ENCODE measurements around the gene SRCIN1.
A peak's percentile ranks its signal among the peaks of the same experiment; 100 is the strongest.
"Not testable (repeated sequence)": the region's sequence is repeated elsewhere in the genome, so short reads cannot be mapped to it uniquely, and the experiment has no call there.

SRCIN1 gene

DNA sequence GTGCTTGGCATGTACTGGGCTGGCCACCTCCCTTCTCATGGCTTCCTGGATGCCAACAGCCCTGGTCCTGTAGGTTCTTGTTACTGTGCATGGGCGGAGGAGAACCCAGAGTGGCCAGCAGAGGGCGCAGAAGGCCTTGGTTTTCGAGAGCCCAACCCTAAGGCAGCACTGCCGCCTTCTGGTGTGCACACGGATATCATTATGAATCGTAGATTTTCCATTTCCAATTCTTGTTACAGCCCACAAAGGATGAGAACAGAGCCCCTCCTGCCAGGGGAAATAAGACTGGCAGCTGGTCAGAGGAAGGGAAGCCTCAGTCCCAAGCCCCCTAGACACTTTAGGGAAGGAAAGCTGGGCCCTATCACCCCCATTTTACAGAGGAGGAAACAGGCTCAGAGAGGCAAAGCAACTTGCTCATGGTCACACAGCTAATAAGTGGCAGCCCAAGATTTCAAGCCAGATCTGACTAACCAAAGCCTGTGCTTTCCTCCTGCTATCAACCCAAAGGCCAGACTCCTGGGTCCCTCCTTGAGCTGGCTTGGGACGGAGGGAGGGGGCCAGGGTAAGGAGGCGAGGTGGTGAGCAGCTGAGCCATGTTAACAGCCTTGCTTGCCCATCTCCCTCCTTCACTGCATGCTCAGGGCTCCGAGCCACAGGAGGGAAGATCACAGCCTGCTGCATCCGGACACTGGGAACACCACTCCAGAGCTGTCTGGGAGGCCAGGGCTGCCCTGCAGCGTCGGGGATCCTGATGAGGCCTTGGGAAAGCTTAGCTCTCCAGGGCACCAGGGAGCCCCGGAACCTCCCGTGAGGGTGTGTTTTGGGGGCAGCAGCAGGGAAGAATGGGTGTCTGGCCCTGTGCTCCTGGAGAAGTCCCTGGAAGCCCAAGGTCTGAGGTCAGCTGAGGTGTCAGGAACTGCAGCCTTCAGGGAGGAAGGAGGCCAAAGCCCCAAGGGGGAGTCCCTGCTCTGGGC lies 113.4 kb downstream of the SRCIN1 start:
- H3K27ac Mint-ChIP-seq, H3K9me3 Mint-ChIP-seq, H3K4me3 Mint-ChIP-seq, H3K4me1 Mint-ChIP-seq, H3K36me3 Mint-ChIP-seq: not testable (repeated sequence)
- ATAC-seq: peak; percentile 81
- DNase-seq (ENCODE audit: low spot score in 2 of 2): peak; percentile 85 to 93

DNA sequence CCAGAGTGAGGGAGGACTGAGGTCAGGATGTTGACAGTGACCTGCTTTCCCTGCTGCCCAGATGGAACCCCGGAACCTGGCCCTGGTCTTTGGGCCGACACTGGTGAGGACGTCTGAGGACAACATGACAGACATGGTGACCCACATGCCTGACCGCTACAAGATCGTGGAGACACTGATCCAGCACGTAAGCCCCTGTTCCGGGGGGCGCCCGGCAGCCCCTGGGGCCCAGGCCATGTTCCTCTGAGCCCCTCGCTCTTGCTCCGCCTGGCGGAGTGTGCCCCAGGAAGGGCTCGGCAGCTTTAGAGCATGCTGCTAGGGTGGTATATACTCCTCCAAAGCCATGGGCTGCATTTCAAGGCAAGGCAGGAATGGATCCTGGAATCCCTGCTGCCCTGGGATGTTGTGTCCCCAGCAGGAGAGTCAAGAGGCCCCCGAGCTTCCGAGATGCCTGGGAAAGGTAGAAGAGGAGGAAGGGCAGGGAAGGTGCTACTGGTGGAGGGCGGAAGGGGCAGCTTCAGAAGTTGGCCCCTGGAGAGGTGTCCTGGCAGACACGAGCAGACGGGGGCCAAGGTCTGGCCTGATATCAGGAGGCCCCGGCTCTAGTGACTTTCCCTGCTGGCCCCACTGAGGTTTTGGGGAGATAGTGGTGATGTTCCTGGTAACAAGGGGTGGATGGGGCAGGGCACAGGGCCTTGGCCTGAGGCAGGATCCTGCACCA lies 114.2 kb downstream of the SRCIN1 start:
- not testable (repeated sequence) for H3K4me1 Mint-ChIP-seq; DNase-seq (ENCODE audit: low spot score in 2 of 2); H3K36me3 Mint-ChIP-seq; H3K4me3 Mint-ChIP-seq; ATAC-seq; H3K27ac Mint-ChIP-seq; H3K9me3 Mint-ChIP-seq

DNA sequence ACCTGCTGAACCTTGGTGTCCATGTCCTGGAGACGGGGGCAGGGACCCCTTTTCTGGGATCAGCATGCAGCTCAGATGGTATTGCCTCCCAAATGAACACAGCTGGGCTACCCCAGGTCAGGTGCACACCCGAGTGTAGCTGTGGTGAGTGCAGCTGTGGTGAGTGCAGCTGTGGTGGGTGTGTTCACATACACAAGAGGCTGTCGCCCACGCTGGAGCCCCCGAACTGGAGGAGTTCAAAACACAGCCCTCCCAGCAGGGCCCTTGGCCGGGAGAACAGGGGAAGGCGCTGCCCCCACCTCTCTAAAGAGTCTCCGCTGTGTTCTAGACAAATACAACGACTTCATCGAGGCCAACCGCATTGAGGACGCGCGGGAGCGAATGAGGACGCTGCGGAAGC lies 116.0 kb downstream of the SRCIN1 start:
- not testable (repeated sequence) for ATAC-seq; DNase-seq (ENCODE audit: low spot score in 2 of 2); H3K27ac Mint-ChIP-seq; H3K4me3 Mint-ChIP-seq; H3K36me3 Mint-ChIP-seq; H3K9me3 Mint-ChIP-seq
- H3K4me1 Mint-ChIP-seq: peaks cover 12% of the 10 kb centered on the region

DNA sequence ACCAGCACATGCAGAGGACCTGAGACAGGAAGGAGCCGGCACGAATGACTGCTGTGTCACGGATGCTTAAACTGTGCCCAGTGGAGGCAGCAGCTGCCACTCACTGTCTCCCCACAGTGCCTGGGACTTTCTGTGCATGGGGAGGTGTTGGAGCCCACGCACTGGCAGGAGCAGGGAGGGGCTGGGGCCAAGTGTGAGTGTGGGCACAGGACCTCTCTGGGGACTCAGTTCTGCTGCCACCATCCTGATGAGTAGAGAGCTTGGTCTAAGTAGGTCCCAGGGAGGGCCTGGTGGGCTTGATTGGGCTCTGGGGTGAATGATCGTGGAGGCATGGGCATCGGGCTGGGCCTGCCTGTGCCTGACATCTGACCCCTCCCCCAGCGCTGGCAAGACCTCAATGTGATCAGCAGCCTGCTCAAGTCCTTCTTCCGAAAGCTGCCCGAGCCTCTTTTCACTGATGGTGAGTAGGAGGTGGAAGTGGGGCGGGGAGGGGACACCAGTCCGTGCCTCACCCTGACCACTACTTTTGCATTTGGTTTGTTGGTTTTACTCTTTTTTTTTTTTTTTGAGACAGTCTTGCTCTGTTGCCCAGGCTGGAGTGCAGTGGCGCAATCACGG lies 120.0 kb downstream of the SRCIN1 start:
- peak overlapping the region; percentile 69 for H3K27ac Mint-ChIP-seq
- not testable (repeated sequence) for H3K9me3 Mint-ChIP-seq, H3K36me3 Mint-ChIP-seq
- peak overlapping the region; percentile 50 for H3K4me3 Mint-ChIP-seq
- ATAC-seq (peak; percentile 86), DNase-seq (ENCODE audit: low spot score in 2 of 2) (peak; percentile 36 to 71)
- H3K4me1 Mint-ChIP-seq: peaks cover 23% of the 10 kb centered on the region

DNA sequence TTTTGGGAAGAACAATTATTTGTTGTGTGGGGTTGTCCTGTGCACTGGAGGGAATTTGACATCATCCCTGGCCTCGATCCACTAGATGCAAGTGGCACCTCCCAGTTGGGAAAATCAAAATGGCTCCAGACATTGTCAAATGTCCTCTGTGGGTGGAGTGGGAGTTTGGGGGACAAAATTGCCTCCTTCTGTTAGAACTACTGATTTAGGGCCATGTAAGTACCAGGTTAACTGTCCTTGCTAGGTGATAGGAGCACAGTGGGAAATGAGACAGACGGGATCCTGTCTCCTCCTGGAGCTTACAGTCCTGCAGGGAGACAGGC lies 120.6 kb downstream of the SRCIN1 start:
- no peaks in the 10 kb centered on the region for H3K9me3 Mint-ChIP-seq
- H3K27ac Mint-ChIP-seq: peak overlapping the region; percentile 69
- H3K36me3 Mint-ChIP-seq: peaks cover 4% of the 10 kb centered on the region
- no peak for DNase-seq (ENCODE audit: low spot score in 2 of 2)
- peak overlapping the region; percentile 50 for H3K4me3 Mint-ChIP-seq
- no peak for ATAC-seq
- H3K4me1 Mint-ChIP-seq: peaks cover 23% of the 10 kb centered on the region

DNA sequence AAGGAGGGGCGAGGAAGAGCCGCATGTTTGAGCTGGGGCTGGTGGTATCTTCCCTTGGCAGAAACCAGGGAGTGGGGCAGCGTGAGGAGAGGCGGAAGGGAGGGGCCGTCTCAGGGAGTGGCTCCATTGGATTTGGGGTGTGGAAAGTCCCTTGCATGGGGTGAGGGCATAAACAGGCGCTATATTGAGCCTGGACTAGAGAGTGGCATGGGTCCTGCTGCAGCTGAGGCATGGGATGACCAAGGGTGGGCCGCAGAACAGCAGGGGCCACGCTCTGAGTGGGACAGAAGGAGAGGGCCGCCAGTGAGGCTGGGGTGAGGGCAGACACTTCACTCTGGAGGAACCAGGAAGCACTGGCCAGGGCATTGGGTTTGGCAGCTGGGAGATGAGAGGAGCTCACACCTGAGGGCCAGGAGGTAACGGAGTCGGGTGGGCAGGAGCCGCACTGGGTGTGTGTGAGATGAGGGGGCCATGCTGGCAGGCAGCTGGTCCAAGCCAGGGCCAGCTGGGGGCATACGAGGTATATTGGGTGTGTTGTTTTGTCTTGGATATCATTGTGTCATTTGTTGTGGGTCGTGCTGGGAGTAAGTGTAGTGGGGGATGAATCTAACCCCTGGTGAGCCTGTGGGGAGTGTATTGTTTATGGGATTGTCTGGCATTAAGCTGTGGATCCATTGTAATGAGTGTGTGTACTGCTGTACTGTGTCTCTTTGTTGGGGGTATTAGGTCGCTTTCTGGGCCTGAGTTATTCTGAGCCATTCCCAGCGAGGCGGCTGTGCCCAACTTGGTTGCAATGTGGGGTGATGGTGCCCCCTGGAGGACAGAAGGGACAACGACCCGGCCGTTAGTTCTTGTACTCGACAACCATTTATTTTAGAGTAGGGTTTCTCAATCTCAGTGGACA lies 121.3 kb downstream of the SRCIN1 start:
- Mint-ChIP-seq H3K4me3 (peak overlapping the region; percentile 50), H3K27ac (peak overlapping the region; percentile 69), H3K4me1 (peaks cover 23% of the 10 kb centered on the region)
- not testable (repeated sequence) for H3K9me3 Mint-ChIP-seq, H3K36me3 Mint-ChIP-seq
- peak; percentile 73 for ATAC-seq
- DNase-seq (ENCODE audit: low spot score in 2 of 2): peak; percentile 39 to 77

DNA sequence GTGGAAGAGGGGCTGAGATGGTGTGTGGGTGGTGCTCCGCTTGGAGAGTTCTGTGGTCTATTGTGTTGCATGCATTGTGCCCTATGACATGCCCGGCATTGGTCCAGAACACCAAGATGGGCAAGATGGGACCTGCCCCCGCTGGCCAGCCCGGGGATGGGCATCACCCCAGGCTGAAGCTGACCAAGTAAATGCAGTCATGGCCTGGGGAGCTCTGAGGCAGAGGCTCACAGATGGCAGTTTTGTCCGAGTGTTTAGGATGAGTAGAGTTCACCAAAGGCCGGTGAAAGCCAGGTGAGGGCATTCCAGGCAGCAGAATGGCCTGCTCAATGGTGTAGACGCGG lies 123.1 kb downstream of the SRCIN1 start:
- H3K36me3 Mint-ChIP-seq; ATAC-seq; H3K4me3 Mint-ChIP-seq; H3K27ac Mint-ChIP-seq; H3K9me3 Mint-ChIP-seq; DNase-seq (ENCODE audit: low spot score in 2 of 2): not testable (repeated sequence)
- H3K4me1 Mint-ChIP-seq: peaks cover 23% of the 10 kb centered on the region

DNA sequence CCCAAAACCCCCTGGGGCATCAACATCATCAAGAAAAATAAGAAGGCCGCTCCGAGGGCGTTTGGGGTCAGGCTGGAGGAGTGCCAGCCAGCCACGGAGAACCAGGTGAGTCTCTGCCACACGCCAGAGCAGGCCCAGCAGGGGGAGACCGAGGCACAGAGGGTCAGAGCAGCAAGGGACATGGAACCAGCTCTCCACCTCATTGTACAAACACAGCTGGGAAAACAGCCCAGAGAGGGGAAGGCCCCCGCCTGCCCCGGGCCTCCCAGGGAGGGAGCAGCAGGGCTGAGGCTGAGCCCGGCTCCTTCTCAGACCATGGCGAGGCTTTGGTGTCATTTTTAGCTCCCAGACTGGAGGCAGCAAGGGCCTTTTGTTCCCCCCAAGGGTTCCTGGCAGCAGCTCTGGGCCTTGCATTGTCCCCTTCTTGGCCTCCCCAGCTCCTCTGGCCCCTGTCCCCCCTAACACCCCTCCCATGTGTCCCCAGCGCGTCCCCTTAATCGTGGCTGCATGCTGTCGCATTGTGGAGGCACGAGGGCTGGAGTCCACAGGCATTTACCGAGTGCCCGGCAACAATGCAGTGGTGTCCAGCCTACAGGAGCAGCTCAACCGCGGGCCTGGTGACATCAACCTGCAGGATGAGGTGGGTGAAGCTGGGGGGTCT lies 123.6 kb downstream of the SRCIN1 start:
- not testable (repeated sequence) for H3K27ac Mint-ChIP-seq; H3K36me3 Mint-ChIP-seq; H3K4me3 Mint-ChIP-seq; H3K9me3 Mint-ChIP-seq; ATAC-seq; DNase-seq (ENCODE audit: low spot score in 2 of 2)
- H3K4me1 Mint-ChIP-seq: peaks cover 23% of the 10 kb centered on the region
